ENCODE results near the gene NDUFAF5. TPM values are rescaled to one million over a fixed set of nuclear protein-coding genes. Genes with fewer than 3 reads are reported as not detected.

The NDUFAF5 gene
- total and polyA plus RNA-seq, 2 donors from 2014 or later = 26.4 to 52.1 TPM

- Histone ChIP-seq H3K27me3 (ENCODE audit: control insufficient read depth, insufficient read depth, low read length) (no peaks in the 10 kb centered on the region), H3K9ac (ENCODE audit: low read length in 3 of 3) (no peak overlapping the region), H3K27ac (ENCODE audit: low read depth in 2 of 2, low read length in 2 of 2) (no peak overlapping the region), H3K4me1 (ENCODE audit: control insufficient read depth in 2 of 3, insufficient read depth in 2 of 3, low read depth in 1 of 3, low read length in 3 of 3) (no peaks in the 10 kb centered on the region), H3K4me3 (ENCODE audit: low read length in 3 of 3) (no peak overlapping the region), H3K9me3 (ENCODE audit: control insufficient read depth in 2 of 3, insufficient read depth in 1 of 3, low read length in 3 of 3) (no peaks in the 10 kb centered on the region), H3K36me3 (ENCODE audit: control insufficient read depth in 2 of 3, insufficient read depth in 3 of 3, low read length in 3 of 3) (no peaks in the 10 kb centered on the region)
- intact Hi-C loops (cut with DNase I) = no loop called here
- DNase-seq (no peak), FAIRE-seq (no peak)
- TF ChIP-seq CTCF (IDR thresholded peaks at IDR 0.05; ENCODE audit: borderline replicate concordance, extremely low read depth, insufficient read depth) = no peak
Observed at GRCh38 chr20:13839421-13840092, 54.7 kb downstream of the NDUFAF5 start.

- Histone ChIP-seq H3K36me3 (ENCODE audit: control insufficient read depth in 2 of 3, insufficient read depth in 3 of 3, low read length in 3 of 3) (no peaks in the 10 kb centered on the region), H3K27me3 (ENCODE audit: control insufficient read depth, insufficient read depth, low read length) (no peaks in the 10 kb centered on the region), H3K4me3 (ENCODE audit: low read length in 3 of 3) (no peak overlapping the region), H3K4me1 (ENCODE audit: control insufficient read depth in 2 of 3, insufficient read depth in 2 of 3, low read depth in 1 of 3, low read length in 3 of 3) (no peaks in the 10 kb centered on the region), H3K9ac (ENCODE audit: low read length in 3 of 3) (no peak overlapping the region), H3K9me3 (ENCODE audit: control insufficient read depth in 2 of 3, insufficient read depth in 1 of 3, low read length in 3 of 3) (no peaks in the 10 kb centered on the region), H3K27ac (ENCODE audit: low read depth in 2 of 2, low read length in 2 of 2) (no peak overlapping the region)
- no peak for TF ChIP-seq CTCF (IDR thresholded peaks at IDR 0.05; ENCODE audit: borderline replicate concordance, extremely low read depth, insufficient read depth)
- DNase-seq = no peak
- intact Hi-C loops (cut with DNase I) = no loop called here
- FAIRE-seq = no peak
Observed at GRCh38 chr20:13840093-13840465, 55.3 kb downstream of the NDUFAF5 start.

GRCh38 chr20:13841206-13841605 lies 56.4 kb downstream of the NDUFAF5 start:
- Histone ChIP-seq H3K36me3 (ENCODE audit: control insufficient read depth in 2 of 3, insufficient read depth in 3 of 3, low read length in 3 of 3) (no peaks in the 10 kb centered on the region), H3K27ac (ENCODE audit: low read depth in 2 of 2, low read length in 2 of 2) (no peak overlapping the region), H3K9ac (ENCODE audit: low read length in 3 of 3) (no peak overlapping the region), H3K9me3 (ENCODE audit: control insufficient read depth in 2 of 3, insufficient read depth in 1 of 3, low read length in 3 of 3) (no peaks in the 10 kb centered on the region), H3K4me1 (ENCODE audit: control insufficient read depth in 2 of 3, insufficient read depth in 2 of 3, low read depth in 1 of 3, low read length in 3 of 3) (no peaks in the 10 kb centered on the region), H3K4me3 (ENCODE audit: low read length in 3 of 3) (no peak overlapping the region), H3K27me3 (ENCODE audit: control insufficient read depth, insufficient read depth, low read length) (no peaks in the 10 kb centered on the region)
- FAIRE-seq (no peak), DNase-seq (no peak)
- intact Hi-C loops (cut with DNase I) = no loop called here
- no peak for TF ChIP-seq CTCF (IDR thresholded peaks at IDR 0.05; ENCODE audit: borderline replicate concordance, extremely low read depth, insufficient read depth)

- Histone ChIP-seq H3K9me3 (ENCODE audit: control insufficient read depth in 2 of 3, insufficient read depth in 1 of 3, low read length in 3 of 3) (no peaks in the 10 kb centered on the region), H3K36me3 (ENCODE audit: control insufficient read depth in 2 of 3, insufficient read depth in 3 of 3, low read length in 3 of 3) (no peaks in the 10 kb centered on the region), H3K4me3 (ENCODE audit: low read length in 3 of 3) (no peak overlapping the region), H3K27me3 (ENCODE audit: control insufficient read depth, insufficient read depth, low read length) (no peaks in the 10 kb centered on the region), H3K27ac (ENCODE audit: low read depth in 2 of 2, low read length in 2 of 2) (no peak overlapping the region), H3K9ac (ENCODE audit: low read length in 3 of 3) (no peak overlapping the region), H3K4me1 (ENCODE audit: control insufficient read depth in 2 of 3, insufficient read depth in 2 of 3, low read depth in 1 of 3, low read length in 3 of 3) (no peaks in the 10 kb centered on the region)
- FAIRE-seq (no peak), DNase-seq (no peak)
- intact Hi-C loops (cut with DNase I) = no loop called here
- TF ChIP-seq CTCF (IDR thresholded peaks at IDR 0.05; ENCODE audit: borderline replicate concordance, extremely low read depth, insufficient read depth) = no peak
Observed at GRCh38 chr20:13844296-13844695, 59.5 kb downstream of the NDUFAF5 start.

All from kidney (tissue), 14 donors.